ENCODE measurements around the gene ZNF341.

DNA sequence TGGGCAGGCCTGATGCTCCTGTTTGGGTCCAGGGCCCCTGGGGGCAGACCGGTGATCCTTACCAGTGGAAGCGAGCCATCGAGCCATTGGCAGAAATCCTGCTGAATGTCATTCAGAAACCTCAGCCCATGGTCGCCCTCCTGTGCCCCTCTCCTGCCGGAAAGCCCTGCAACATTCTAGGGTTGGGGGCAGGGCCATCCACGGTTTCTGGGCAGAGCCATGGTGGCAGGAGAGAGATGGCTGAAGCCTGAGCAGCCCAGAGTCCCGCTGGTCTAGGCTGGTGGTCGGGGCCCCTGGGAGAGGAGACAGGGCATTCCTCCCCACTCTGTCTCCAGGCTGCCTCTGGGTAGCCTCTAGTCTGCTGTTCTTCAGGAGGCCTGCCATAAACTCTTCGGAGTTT lies 59.7 kb downstream of the ZNF341 start:
- no peak for TF ChIP-seq CTCF (IDR thresholded peaks at IDR 0.05)
- no peak for TF ChIP-seq POLR2AphosphoS5 (IDR thresholded peaks at IDR 0.05)
- TF ChIP-seq POLR2A (IDR thresholded peaks at IDR 0.05), result no peak
